KMS-11 (cell line): ENCODE data around the gene F3.

Source experiments
- H2AFZ ChIP-seq: fragments of 200-600 bp; sonication (generic); 2 replicates; pipeline ENCODE4 v1.6.1; 2016; ENCODE audit warnings: antibody characterized with exemption, mixed run types, low read depth
- H3K27ac ChIP-seq: fragments of 200-600 bp; sonication (generic); 2 replicates; pipeline ENCODE4 v1.6.1; 2016; ENCODE audit warnings: mild to moderate bottlenecking, mixed run types
- H3K27me3 ChIP-seq: fragments of 200-600 bp; sonication (generic); 2 replicates; pipeline ENCODE4 v1.6.1; 2017; ENCODE audit warnings: mild to moderate bottlenecking, low read depth, mixed run types, moderate library complexity; ENCODE audit not compliant: insufficient read depth
- H3K36me3 ChIP-seq: fragments of 200-600 bp; sonication (generic); 2 replicates; pipeline ENCODE4 v1.6.1; 2017; ENCODE audit warnings: mild to moderate bottlenecking, mixed run types; ENCODE audit not compliant: insufficient read depth
- H3K4me1 ChIP-seq: fragments of 200-600 bp; sonication (generic); 2 replicates; pipeline ENCODE4 v1.6.1; 2016; ENCODE audit warnings: mild to moderate bottlenecking, low read depth, mixed run types; ENCODE audit not compliant: poor library complexity, severe bottlenecking
- H3K4me2 ChIP-seq: fragments of 200-600 bp; sonication (generic); 2 replicates; pipeline ENCODE4 v1.7.0; 2016; ENCODE audit warnings: mild to moderate bottlenecking, mixed run types
- H3K4me3 ChIP-seq: fragments of 200-600 bp; sonication (generic); IDR thresholded peaks from 2 replicates; pipeline ENCODE4 v1.6.1; 2017; ENCODE audit warnings: low read depth, low read length, mixed read lengths; ENCODE audit not compliant: insufficient read depth
- H3K79me2 ChIP-seq: fragments of 200-600 bp; sonication (generic); 2 replicates; pipeline ENCODE4 v1.6.1; 2016; ENCODE audit warnings: low read depth, mixed run types; ENCODE audit not compliant: insufficient read depth
- H3K9ac ChIP-seq: fragments of 200-600 bp; sonication (generic); 2 replicates; pipeline ENCODE4 v1.6.1; 2016; ENCODE audit warnings: mild to moderate bottlenecking, mixed run types
- H4K20me1 ChIP-seq: fragments of 200-600 bp; sonication (generic); 2 replicates; pipeline ENCODE4 v1.6.1; 2016; ENCODE audit warnings: mild to moderate bottlenecking, mixed run types; ENCODE audit not compliant: insufficient read depth
- CTCF ChIP-seq: fragments of 200-600 bp; sonication (generic); conservative IDR thresholded peaks from 2 replicates; pipeline ENCODE4 v1.6.1; 2017; ENCODE audit warnings: low read depth, mild to moderate bottlenecking, antibody characterized with exemption, low read length, moderate library complexity, mixed read lengths

Gene F3

GRCh38 chr1:94504601-94505000 lies 37.0 kb downstream of the F3 start:
- Histone ChIP-seq H3K79me2 (no peaks in the 10 kb centered on the region), H3K9ac (no peak overlapping the region), H3K36me3 (no peaks in the 10 kb centered on the region), H3K4me1 (no peaks in the 10 kb centered on the region), H3K4me3 (no peak overlapping the region), H3K27ac (no peak overlapping the region), H3K4me2 (no peak overlapping the region), H2AFZ (no peak overlapping the region), H4K20me1 (no peaks in the 10 kb centered on the region), H3K27me3 (no peaks in the 10 kb centered on the region)
- no peak for TF ChIP-seq CTCF

DNA sequence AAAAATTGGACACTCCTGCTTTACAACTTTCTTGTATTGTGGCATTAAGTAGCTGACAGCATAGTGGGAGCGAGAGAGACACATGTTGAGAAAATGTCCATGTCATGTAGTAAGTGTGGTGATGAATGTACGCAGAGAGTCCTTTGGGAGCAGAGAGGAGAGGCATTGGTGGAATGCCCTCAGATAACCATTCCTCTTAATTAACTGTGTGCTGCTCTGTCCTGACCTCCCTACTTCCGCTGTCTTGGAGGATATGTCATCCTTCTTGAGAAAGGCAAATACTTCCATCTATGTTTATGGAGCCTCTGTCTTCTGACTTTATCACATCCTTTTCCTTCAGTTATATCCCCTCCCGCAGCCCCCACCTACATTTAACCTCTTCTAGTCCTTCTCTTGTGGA lies 38.4 kb downstream of the F3 start:
- Histone ChIP-seq H3K4me2 (no peak overlapping the region), H3K9ac (no peak overlapping the region), H3K36me3 (no peaks in the 10 kb centered on the region), H3K4me3 (no peak overlapping the region), H2AFZ (no peak overlapping the region), H3K79me2 (no peaks in the 10 kb centered on the region), H3K4me1 (no peaks in the 10 kb centered on the region), H4K20me1 (no peaks in the 10 kb centered on the region), H3K27ac (no peak overlapping the region), H3K27me3 (no peaks in the 10 kb centered on the region)
- TF ChIP-seq CTCF = no peak

- Histone ChIP-seq H3K79me2 (no peaks in the 10 kb centered on the region), H3K9ac (no peak overlapping the region), H2AFZ (no peak overlapping the region), H3K4me1 (no peaks in the 10 kb centered on the region), H3K27me3 (no peaks in the 10 kb centered on the region), H3K4me2 (no peak overlapping the region), H4K20me1 (no peaks in the 10 kb centered on the region), H3K36me3 (no peaks in the 10 kb centered on the region), H3K27ac (no peak overlapping the region), H3K4me3 (no peak overlapping the region)
- TF ChIP-seq CTCF = no peak
Measured at GRCh38 chr1:94501935-94502334, 39.6 kb downstream of the F3 start.

- Histone ChIP-seq H4K20me1 (no peaks in the 10 kb centered on the region), H3K4me2 (no peak overlapping the region), H3K79me2 (no peaks in the 10 kb centered on the region), H3K27me3 (no peaks in the 10 kb centered on the region), H3K9ac (no peak overlapping the region), H3K4me1 (no peaks in the 10 kb centered on the region), H3K4me3 (no peak overlapping the region), H3K36me3 (no peaks in the 10 kb centered on the region), H2AFZ (no peak overlapping the region), H3K27ac (no peak overlapping the region)
- no peak for TF ChIP-seq CTCF
Measured at GRCh38 chr1:94501426-94501825, 40.1 kb downstream of the F3 start.
